SK-N-SH (cell line): ENCODE results near the gene ABHD6.

Experiments
- CHD2 ChIP-seq: fragments of 150-350 bp; IDR thresholded peaks from 2 replicates; pipeline ENCODE4 v1.6.1; 2018; ENCODE audit warnings: low read length; ENCODE audit not compliant: partially characterized antibody
- CTCF ChIP-seq: fragments of 200-600 bp; sonication (generic); IDR thresholded peaks from 2 replicates; pipeline ENCODE4 v1.6.1; 2017; ENCODE audit warnings: antibody characterized with exemption, mild to moderate bottlenecking, moderate library complexity
- ELF1 ChIP-seq: IDR thresholded peaks from 2 replicates; pipeline ENCODE4 v1.4.0; 2012
- EZH2phosphoT487 ChIP-seq: fragments of 200-600 bp; sonication (generic); IDR thresholded peaks from 2 replicates; pipeline ENCODE4 v1.6.1; 2017; ENCODE audit warnings: low read depth, mixed run types, mild to moderate bottlenecking, antibody characterized with exemption, moderate library complexity, borderline replicate concordance
- FOXM1 ChIP-seq: IDR thresholded peaks from 2 replicates; pipeline ENCODE4 v1.4.0; 2012; ENCODE audit warnings: low read depth, mild to moderate bottlenecking
- GABPA ChIP-seq: IDR thresholded peaks from 2 replicates; pipeline ENCODE4 v1.4.0; 2012; ENCODE audit warnings: low read depth, mild to moderate bottlenecking
- MXI1 ChIP-seq: IDR thresholded peaks from 2 replicates; pipeline ENCODE4 v1.6.1; 2012; ENCODE audit warnings: mild to moderate bottlenecking, low read depth, low read length, improper control_type of control experiment
- RAD21 ChIP-seq: IDR thresholded peaks from 2 replicates; pipeline ENCODE4 v1.6.1; 2012; ENCODE audit warnings: mild to moderate bottlenecking, low read length
- REST ChIP-seq: IDR thresholded peaks from 2 replicates; pipeline ENCODE4 v1.6.1; 2012; ENCODE audit warnings: mild to moderate bottlenecking, low read depth, low read length, moderate library complexity
- YY1 ChIP-seq: IDR thresholded peaks from 2 replicates; pipeline ENCODE4 v1.4.0; 2012; ENCODE audit warnings: low read depth, mild to moderate bottlenecking

GRCh38 chr3:58204720-58205119 lies 32.9 kb upstream of the ABHD6 start:
- TF ChIP-seq FOXM1 (no peak), EZH2phosphoT487 (no peak), CTCF (no peak), GABPA (no peak), YY1 (no peak), REST (no peak), CHD2 (no peak), MXI1 (no peak), RAD21 (no peak), ELF1 (no peak)
